Measurements from ENCODE around the gene PDAP1. TPM values are rescaled to one million over a fixed set of nuclear protein-coding genes. Genes with fewer than 3 reads are reported as not detected.

The PDAP1 gene
- polyA plus RNA-seq, 1 donor (not counting 4 experiments of a cell fraction or from before 2014, with no cell fraction given) = 99.1 TPM

GRCh38 chr7:99379043-99379577, 29.3 kb downstream of the PDAP1 start:
- Histone ChIP-seq H2AFZ (ENCODE audit: control insufficient read depth, low read length) (no peak overlapping the region), H3K4me2 (ENCODE audit: control insufficient read depth, extremely low read depth, insufficient read depth, low read depth, low read length) (peak overlapping the region; percentile 49), H3K4me1 (ENCODE audit: control insufficient read depth, extremely low read depth, insufficient read depth, low read length) (peaks cover 44% of the 10 kb centered on the region), H3K27me3 (ENCODE audit: control insufficient read depth, extremely low read depth, insufficient read depth, low read length) (no peaks in the 10 kb centered on the region), H3K27ac (ENCODE audit: control insufficient read depth, insufficient read depth, low read length) (peak overlapping the region; percentile 88), H3K9me3 (ENCODE audit: control insufficient read depth, low read depth, low read length) (no peaks in the 10 kb centered on the region), H3K9ac (ENCODE audit: control insufficient read depth, extremely low read depth, insufficient read depth, low read length) (peak overlapping the region; percentile 73), H3K79me2 (ENCODE audit: control insufficient read depth, insufficient read depth, low read length) (peaks cover 51% of the 10 kb centered on the region), H3K36me3 (ENCODE audit: control insufficient read depth in 2 of 2, extremely low read depth in 1 of 2, insufficient read depth in 2 of 2, low read length in 2 of 2) (peaks cover 24 to 34% of the 10 kb centered on the region in 2 experiments), H4K20me1 (ENCODE audit: control insufficient read depth, extremely low read depth, insufficient read depth, low read length) (peaks cover 33% of the 10 kb centered on the region), H3K4me3 (ENCODE audit: control insufficient read depth in 2 of 3, extremely low read depth in 1 of 3, insufficient read depth in 2 of 3, low read depth in 1 of 3, low read length in 3 of 3) (no peak overlapping the region), H3K9me1 (ENCODE audit: control insufficient read depth, extremely low read depth, insufficient read depth, low read length) (peaks cover 6% of the 10 kb centered on the region)
- dilution Hi-C loops (cut with MboI; ENCODE audit: extremely low pct_ligation_motif_present, low sequenced_read_pairs) = no loop called here
- TF ChIP-seq CTCF (optimal IDR thresholded peaks at IDR 0.05 in 1 of 3, IDR thresholded peaks at IDR 0.05 in 1 of 3, conservative IDR thresholded peaks at IDR 0.05 in 1 of 3; ENCODE audit: extremely low read depth in 1 of 3, insufficient read depth in 2 of 3, low read length in 3 of 3) (no peak), EZH2 (IDR thresholded peaks at IDR 0.05; ENCODE audit: low read length) (no peak)
- DNase-seq (ENCODE audit: low read depth, low spot score) (peak; percentile 63), FAIRE-seq (peak; percentile 93)

GRCh38 chr7:99375070-99375807, 33.2 kb downstream of the PDAP1 start:
- H3K4me2 ChIP-seq (ENCODE audit: control insufficient read depth, extremely low read depth, insufficient read depth, low read depth, low read length) = peak overlapping the region; percentile 8
- H3K36me3 ChIP-seq (ENCODE audit: control insufficient read depth in 2 of 2, extremely low read depth in 1 of 2, insufficient read depth in 2 of 2, low read length in 2 of 2) = peaks cover 9 to 12% of the 10 kb centered on the region in 2 experiments
- H3K9ac ChIP-seq (ENCODE audit: control insufficient read depth, extremely low read depth, insufficient read depth, low read length) = peak overlapping the region; percentile 61
- no peak overlapping the region for H2AFZ ChIP-seq (ENCODE audit: control insufficient read depth, low read length)
- no peaks in the 10 kb centered on the region for H3K9me3 ChIP-seq (ENCODE audit: control insufficient read depth, low read depth, low read length)
- H3K79me2 ChIP-seq (ENCODE audit: control insufficient read depth, insufficient read depth, low read length) = peaks cover 14% of the 10 kb centered on the region
- DNase-seq (ENCODE audit: low read depth, low spot score) (no peak), FAIRE-seq (no peak)
- H3K9me1 ChIP-seq (ENCODE audit: control insufficient read depth, extremely low read depth, insufficient read depth, low read length) = no peaks in the 10 kb centered on the region
- H3K4me3 ChIP-seq (ENCODE audit: control insufficient read depth in 2 of 3, extremely low read depth in 1 of 3, insufficient read depth in 2 of 3, low read depth in 1 of 3, low read length in 3 of 3) = peak overlapping the region; percentile 48 to 91 (median 83)
- H4K20me1 ChIP-seq (ENCODE audit: control insufficient read depth, extremely low read depth, insufficient read depth, low read length) = peaks cover 14% of the 10 kb centered on the region
- no peaks in the 10 kb centered on the region for H3K27me3 ChIP-seq (ENCODE audit: control insufficient read depth, extremely low read depth, insufficient read depth, low read length)
- peak overlapping the region; percentile 36 for H3K27ac ChIP-seq (ENCODE audit: control insufficient read depth, insufficient read depth, low read length)
- H3K4me1 ChIP-seq (ENCODE audit: control insufficient read depth, extremely low read depth, insufficient read depth, low read length) = peaks cover 46% of the 10 kb centered on the region
- TF ChIP-seq EZH2 (IDR thresholded peaks at IDR 0.05; ENCODE audit: low read length) (no peak), CTCF (optimal IDR thresholded peaks at IDR 0.05 in 1 of 3, IDR thresholded peaks at IDR 0.05 in 1 of 3, conservative IDR thresholded peaks at IDR 0.05 in 1 of 3; ENCODE audit: extremely low read depth in 1 of 3, insufficient read depth in 2 of 3, low read length in 3 of 3) (no peak)
- dilution Hi-C loops (cut with MboI; ENCODE audit: extremely low pct_ligation_motif_present, low sequenced_read_pairs) = no loop called here
